HG02870 (cell line): ENCODE data around the gene PCBD2.
"Not testable (repeated sequence)": the region's sequence is repeated elsewhere in the genome, so short reads cannot be mapped to it uniquely, and the experiment has no call there.

Experiments used
- ATAC-seq: cut with Tn5 transposase; IDR thresholded peaks from one replicate; pipeline ENCODE4 v1.9.1; 2021; ENCODE audit warnings: mild to moderate bottlenecking, moderate library complexity; ENCODE audit not compliant: unreplicated experiment

Gene PCBD2

DNA sequence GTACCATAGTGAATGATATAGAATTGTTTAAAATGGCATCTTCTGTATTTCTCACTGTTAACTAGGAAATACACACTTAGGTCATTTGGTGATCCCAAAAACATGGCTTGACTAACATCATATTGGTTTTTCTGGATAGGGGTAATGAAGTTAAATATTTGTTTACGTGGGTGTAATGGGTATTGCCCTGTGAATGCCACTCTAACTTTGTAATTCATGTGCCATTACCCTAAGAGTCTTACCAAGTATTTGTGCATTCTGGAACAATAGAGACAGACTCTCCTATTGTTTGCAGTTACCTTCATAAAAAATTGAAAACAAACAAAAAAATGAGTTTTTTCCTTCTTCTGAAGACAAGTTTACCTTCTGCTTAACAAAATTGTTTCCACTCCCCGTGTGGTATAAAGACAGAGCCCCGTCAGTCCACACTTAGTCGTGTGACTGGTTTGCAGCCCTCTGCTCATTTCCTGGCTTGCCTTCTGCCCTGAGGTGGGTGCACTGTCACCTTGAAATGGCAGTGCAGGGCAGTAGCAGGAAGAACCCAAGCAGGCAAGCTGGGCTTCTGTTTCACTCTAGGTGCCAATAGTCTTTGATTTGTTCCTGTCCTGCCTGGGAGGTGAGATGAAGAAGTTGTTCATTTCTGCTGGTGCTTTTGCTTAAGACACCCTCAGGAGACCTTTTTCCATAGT, 53.1 kb downstream of the PCBD2 start:
- ATAC-seq = no peak

DNA sequence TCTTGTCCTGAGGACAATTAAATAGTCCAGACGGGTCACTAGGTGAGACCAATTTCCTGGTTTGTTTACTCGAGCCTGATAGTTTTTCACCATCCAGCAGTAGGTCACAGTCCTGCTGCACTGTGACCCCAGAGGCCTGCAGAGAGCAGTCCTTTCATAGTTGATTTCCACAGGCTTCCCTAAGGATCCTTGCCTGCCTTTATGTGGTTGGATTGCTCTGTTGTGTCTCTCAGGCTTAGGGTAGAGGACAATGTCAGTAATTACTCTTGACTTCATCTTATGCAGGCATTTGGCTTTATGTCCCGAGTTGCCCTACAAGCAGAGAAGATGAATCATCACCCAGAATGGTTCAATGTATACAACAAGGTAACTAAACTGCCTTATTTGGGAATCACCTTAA, 53.8 kb downstream of the PCBD2 start:
- ATAC-seq = no peak

DNA sequence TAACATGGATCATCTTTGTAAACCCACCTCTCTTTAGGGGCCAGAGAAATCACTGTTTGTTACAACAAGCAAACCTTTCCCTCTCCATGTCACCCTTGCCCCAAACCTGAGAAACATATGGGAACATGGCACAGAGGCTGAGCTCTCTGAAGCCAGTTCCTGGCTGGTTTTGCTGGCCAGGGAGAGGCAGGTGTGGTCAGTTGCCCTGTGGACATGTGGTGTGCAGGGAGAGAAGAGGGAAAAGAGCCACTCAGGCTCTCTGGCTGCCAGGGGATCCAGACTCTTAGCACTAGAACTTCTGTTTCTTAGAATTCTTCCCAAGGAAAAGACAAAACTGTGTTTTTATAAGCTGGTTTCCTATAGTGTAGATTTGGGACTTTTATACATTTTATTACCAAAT, 58.2 kb downstream of the PCBD2 start:
- no peak for ATAC-seq

DNA sequence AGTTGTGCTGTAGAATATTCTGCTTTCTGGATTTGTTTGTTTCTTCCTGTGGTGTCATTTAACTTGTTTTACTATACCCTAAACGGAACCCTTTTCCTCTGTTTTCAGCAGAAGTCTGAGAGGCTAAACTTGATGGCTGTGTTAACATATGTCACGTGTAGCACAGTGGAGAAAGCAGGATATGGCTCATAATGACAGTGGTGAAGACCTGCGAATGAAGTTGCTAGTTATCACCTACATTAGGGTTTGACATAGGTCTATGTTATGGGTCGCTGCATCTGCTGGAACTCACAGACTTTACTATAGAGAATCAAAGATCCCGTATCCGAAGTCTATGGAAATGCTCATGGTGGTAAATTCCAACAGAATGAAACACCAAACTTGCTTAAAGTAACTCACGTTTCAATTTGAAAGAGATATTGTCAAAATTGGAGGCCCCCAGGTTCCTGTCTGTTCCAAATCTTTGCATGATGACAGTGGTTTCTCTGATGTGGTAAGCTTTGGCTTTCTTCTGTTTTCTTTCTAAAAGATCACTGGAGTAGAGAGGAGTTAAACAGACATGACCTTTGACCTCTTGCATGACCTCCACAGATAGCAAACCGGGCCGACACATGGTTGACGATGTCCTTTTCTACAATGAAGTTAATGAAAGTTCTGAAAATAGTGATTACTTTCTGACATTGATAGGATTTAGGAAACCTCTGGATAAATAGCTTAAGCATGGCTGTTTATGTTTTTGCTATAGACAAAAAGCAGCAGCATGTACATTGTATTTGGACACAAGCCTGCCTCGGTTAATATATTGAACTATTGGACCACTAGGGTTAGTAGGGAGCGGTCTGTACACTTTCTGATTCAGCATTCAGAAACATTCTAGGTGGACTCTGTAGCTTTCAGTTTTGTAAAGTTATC, 59.7 kb downstream of the PCBD2 start:
- ATAC-seq = no peak

DNA sequence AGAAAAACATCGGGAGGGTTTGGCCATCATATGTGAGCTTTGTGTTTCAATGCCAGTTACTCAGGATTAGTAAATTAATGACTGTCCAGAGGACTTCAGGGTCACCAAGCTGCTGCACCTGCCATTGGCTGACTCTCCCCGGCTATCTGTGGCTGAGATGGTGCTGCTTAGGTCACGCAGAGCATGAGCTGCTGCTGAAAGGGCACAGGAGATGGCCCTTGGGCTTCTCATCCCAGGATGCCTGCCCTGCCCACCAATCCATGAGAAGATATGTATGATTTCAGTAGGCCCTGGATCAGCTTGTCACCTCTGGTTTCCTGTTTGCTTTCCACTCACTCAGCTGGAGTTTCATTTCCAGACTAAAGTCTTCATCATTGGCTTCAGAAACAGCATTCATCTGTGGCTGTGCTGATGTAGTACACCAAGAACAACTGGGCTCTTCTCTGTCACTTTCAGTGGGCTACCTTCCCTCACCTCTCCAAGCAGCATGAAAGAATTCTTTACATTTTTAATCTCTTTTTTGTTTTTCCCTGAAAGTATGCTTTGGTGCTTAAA, 60.4 kb downstream of the PCBD2 start:
- no peak for ATAC-seq

DNA sequence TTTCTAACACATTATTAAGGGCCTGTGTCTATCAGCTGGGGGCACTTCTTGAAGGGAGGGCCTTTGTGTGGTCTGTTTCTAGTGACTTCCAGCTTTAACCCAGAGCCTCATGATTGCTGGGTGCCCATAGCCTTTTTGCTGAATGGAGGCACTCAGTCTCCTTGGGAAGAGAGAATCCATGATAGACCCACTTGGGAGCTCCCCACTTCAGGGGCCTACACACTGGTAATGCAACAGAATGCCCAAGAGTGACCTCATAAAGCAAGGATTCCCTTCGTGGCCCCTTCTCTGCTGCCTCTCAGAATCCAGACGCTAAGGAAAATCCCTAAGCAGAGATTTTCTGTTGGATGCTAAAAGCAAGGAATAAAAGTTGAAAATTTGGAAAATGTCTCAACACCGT, 62.7 kb downstream of the PCBD2 start, which contains the start of gene CATSPER3:
TSS of gene CATSPER3 (plus strand) at position 301 of the 400 bp plus-strand sequence. CDS start at position 386, 85 bp downstream.
- ATAC-seq = no peak

DNA sequence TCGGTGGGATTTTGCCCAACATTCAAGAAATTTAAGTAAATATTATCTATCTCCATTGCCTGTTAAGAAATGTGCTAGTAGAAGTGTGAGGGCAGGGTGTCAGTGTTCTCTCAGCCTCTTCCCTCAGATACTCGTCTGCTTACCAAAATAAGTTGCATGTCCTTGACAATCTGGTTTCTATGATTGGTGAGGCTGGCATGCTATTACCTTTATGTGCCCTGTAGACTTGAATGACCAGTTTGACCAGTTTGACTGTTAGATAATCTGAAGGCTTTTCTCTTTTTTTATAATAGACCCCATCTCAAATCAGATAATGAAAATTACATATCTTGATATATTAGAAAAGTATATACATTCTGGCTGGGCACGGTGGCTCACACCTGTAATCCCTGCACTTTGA, 63.1 kb downstream of the PCBD2 start:
- no peak for ATAC-seq

DNA sequence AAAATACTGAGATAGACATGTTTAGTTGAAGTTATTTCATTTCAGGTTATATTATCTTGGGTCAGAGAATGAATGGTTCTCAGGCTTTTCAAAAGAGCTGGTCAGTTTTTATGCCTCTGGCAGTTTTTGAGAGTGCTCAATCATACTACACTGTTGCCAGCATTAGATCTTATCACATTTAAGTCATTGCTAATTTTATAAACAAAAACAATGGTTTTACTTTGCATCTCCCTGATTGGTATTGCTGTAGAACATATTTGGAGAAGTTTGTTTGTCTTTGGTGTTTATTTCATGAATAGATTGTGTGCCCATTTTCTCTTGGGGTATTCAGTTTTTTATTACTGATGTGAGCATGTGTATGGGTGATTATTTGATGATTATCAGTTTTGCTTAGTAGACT, 64.2 kb downstream of the PCBD2 start:
- ATAC-seq = no peak

DNA sequence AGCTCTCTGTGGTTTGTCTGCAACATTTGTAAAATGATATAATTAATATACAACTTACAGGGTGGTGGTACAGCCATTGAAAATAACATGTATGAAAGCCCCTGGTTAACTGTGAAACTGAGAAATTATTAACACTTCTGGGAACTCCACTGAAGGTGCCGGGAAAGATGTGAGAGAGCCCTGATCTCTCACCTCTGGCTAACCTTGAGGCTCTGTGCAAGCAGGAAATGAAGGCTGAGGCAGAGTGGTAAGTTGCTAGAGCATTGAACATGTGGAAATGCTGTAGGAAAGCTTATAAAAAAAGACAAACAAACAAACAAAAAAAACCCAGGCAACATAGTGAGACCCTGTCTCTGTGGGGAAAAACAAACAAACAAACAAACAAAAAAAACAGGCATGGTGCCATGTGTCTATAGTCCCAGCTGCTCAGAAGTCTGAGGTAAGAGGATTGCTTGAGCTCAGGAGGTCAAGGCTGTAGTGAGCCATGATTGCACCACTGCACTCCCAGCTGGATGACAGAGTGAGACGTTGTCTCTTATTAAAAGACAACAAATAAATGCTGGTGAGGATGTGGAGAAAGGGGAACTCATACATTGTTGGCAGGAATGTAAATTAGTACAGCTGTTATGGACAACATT, 70.3 kb downstream of the PCBD2 start:
- no peak for ATAC-seq

DNA sequence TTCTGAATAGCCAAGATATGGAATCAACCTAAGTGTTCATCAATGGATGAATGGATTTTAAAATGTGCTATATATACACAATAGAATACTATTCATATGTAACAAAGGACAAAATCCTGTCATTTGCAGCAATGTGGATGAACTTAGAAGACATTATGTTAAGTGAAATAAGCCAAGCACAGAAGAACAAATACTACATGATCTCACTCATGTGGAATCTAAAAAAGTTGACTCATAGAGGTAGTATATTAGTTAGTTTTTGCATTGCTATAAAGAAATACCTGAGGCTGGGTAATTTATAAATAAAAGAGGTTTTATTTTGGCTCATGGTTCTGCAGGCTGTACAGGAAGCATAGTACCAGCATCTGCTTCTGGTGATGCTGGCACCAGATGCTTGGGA, 70.9 kb downstream of the PCBD2 start:
- no peak for ATAC-seq

DNA sequence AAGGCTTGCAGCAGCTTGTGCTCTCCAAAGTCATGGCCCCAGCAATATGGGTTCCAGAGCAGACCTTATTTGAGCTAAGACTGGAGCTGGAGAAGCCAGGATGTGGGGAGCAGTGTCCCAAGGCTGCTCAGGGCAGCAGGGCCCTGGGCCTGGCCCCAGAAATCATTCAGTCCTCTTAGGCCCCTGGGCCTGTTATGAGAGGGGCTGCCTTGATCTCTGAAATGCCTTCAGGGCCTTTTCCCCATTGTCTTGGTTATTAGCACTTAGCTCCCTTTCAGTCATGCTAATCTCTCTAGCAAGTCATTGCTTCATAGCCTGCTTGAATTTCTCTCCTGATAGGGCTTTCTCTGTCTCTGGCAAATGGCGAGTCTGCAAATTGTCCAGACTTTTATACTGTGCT, 71.9 kb downstream of the PCBD2 start:
- ATAC-seq = no peak

DNA sequence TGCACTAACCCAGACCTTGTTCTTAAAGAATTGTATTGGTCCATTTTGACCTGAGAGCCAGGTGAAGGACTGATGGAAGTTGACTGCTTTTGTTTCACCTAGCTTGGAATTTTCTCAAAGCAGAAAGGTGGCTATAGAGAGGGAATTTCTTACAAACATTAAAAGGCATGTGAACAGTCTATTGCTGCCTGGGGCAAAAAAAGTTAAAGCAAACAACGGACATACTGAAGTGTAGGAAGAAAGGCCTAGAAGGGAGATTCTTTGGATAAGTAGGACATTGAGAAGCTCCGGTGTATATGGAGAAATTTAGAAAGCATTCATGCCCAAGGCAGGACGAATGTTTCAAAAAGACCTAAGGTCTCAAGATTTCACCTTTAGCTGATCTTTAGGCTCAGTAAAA, 74.5 kb downstream of the PCBD2 start:
- no peak for ATAC-seq

DNA sequence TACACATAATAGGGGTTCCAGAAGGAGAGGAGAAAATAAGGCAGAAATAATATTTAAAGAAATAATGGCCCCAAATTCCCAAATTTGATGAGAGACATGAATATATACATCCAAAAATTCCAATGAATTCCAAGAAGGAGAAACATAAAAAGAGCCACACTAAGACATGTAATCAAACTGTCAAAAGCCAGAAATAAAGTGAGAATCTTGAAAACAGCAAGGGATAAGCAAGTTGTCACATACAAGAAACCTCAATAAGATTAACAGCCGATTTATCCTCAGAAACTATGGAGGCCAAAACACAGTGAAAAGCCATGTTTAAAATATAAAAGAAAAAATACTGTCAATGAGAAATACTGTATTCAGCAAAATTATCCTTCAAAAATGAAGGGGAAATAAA, 77.3 kb downstream of the PCBD2 start:
- ATAC-seq = no peak

DNA sequence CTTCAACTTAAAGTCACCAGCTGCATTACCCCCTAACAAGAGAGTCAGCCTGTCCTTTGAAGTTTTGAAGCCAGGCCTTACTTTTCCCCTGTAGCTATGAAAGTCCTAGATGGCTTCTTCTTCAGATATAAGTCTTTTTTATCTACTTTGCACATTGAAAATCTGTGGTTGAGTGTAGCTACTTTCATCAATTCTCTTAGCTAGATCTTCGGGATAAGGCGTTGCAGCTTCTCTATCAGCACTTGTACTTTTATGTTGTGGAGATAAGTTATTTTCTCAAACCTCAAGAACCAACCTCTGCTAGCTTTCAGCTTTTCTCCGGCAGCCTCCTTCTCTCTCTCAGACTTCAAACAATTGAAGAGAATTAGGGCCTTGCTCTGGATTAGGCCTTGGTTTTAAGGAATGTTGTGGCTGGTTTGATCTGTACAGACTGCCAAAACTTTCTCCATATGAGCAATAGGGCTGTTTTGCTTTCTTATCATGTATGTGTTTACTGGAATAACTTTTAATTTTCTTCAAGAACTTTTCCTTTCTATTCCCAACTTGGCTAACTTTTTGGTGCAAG, 84.4 kb downstream of the PCBD2 start:
- ATAC-seq = no peak

DNA sequence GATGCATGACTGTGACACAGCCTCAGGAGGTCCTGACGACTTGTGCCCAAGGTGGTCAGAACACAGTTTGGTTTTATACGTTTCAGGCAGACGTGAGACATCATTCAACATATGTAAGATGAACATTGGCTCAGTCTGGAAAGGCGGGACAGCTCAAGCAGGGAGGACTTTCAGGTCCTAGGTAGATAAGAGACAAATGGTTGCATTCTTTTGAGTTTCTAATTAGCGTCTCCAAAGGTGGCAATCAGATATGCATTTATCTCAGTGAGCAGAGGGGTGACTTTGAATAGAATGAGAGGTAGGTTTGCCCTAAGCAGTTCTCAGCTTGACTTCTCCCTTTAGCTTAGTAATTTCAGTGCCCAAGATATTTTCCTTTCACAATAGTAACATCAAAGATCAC, 85.3 kb downstream of the PCBD2 start:
- ATAC-seq = not testable (repeated sequence)

DNA sequence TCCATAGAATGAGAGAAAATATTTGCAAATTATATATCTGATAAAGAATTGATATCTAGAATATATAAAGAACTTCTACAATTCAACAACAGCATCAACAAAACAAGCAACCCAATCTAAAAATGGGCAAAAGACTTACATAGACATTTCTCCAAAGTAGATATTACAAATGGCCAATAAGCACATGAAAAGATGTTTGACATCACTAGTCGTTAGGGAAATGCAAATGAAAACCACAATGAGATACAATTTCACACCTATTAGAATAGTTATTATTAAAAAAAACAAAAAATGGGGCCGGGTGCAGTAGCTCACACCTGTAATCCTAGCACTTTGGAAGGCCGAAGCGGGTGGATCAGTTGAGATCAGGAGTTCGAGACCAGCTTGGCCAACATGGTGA, 87.2 kb downstream of the PCBD2 start:
- ATAC-seq = no peak

DNA sequence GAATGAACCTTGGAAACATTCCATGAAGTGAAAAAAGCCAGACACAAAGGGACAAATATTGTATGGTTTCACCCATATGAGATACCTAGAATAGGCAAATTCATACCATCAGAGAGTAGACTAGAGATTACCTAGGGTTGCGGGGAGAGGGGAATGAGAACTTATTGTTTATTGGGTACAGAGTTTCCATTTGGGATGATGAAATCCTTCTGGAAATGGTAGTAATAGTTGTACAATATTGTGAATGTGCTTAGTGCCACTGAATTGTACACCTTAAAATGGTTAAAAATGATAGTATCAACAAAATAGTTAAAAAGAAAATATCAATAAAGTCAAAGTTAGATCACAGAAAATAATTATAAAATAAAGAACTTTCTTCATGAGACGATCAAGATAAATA, 88.2 kb downstream of the PCBD2 start:
- no peak for ATAC-seq

DNA sequence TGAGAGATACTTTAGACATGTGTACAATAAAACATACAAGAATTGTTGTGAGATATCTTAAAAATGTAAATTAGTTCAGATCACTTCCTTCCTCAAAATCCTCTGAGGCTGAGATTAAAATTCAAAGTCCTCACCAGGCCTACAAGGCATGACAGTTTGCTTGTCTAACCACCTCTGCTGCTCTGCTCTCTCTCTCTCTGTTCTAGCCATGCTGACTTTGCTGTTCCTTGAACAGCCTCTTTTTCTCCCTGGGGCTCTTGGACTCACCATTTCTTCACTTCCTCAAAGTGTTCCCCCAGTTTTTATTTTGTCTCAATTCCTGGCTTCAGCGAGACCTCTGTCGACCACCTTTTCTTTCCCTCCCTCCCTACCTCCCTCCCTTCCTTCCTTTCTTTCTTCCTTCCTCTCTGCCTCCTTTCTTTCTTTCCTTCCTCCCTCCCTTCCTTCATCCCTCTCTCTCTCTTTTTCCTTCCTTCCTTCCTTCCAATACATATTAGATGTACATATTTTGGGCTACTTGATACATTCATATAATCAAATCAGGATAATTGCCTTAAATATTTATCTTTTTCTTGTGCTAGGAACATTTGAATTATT, 89.7 kb downstream of the PCBD2 start:
- ATAC-seq = no peak

DNA sequence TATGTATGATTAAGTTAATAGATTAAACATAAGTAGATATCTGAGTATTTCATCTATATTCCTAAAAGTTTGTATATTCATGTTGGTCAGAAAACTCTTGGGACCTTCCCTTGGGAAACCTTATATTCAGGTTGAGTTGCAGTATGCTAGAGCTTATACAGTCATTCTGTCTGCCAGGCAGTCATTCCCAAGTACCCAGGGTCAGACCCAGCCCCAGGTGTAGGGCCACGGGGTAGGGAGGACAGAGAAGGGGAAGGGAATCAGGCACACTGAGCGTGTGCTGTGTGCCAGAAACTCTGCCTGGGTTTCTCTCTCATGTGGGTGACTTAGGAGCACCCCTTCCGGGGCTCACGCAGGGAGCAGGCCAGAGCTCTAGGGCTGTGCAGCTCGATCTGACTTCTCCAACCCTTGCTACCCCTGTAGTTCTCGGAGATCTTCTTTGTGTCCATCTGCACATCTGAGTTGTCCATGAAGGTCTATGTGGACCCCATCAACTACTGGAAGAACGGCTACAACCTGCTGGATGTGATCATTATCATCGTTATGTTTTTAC, 91.0 kb downstream of the PCBD2 start:
- ATAC-seq = no peak

DNA sequence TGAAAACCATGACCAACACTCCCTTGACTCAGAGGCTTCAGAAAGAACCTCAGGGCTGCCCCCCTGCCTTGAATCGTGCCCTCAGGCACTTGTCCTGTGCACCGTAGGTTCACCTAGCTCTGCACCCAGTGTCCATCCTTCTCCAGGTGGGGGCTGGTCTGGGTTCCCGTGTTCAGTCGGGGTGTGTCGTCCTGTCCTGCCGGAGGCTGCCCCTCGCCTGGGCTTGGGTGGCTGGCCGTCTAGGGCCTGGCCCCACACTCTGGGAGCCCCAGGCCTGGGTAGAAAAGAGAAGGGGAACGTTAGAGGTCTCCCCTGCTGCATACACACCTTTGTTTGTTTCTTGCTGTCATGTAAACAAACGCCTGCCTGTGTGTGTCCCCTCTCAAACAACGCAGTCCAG, 92.1 kb downstream of the PCBD2 start:
- no peak for ATAC-seq
